NCI-H1417 (cell line): ENCODE data around the gene VIPR1.

Experiments used
- DNase-seq, 3 experiments: peaks; one replicate each; lab custom pipeline; 2025; lab: John Stamatoyannopoulos, UW

VIPR1 gene

DNA sequence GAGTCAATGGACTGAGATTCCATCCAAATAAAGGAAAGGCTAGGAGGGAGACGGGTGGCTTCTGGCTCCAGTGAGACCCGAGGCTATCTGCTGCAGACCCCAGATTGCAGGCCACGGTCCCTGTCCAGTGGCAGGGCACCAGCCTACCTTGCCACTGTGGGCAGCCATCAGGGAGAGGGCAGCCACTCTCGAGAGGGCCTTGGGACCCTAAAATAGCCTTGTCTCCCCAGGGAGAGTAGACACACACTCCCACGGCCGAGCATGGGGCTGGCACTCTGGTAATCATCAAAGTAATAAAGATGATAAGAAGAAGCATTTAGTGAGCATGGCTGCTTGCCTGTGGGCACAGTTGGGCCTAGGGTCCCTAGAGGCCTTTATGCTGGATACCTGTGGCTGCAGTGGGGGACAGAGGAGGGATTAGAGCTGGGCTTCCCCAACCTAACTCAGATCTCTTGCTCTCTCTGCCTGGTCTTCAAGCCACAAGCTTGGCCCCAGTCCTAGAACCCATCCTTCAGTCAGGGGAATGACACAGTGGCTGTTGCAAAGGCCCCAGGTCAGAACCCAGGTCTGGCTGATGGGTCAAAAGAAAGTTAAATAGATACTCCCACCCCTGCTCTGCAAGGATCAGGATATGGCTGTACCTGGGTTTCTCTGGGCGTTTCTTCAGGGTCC is 9.2 kb upstream of the VIPR1 start:
- DNase-seq, result no peak

DNA sequence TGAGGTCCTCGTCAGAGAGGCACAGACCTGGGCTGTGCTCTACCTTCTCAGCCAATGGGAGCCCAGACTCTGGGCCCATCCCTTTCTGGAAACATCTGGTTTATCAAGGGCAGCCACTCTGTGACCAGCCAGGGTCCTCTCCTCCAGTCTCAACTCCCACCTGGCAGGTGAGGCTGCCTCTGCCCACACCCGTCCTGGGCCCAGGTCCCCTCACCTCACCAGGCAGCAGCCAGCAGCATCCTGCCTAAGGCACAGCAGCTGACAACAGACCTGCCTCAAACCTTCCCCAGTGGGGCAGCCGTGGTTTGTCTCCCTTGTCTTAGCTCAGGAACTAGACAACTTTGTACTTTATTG is 8.7 kb upstream of the VIPR1 start:
- no peak for DNase-seq

- no peak for DNase-seq
These were observed 7.0 kb upstream of the VIPR1 start for GRCh38 chr3:42495393-42495792.

- no peak for DNase-seq
These were observed 5.3 kb upstream of the VIPR1 start for GRCh38 chr3:42497009-42497731.

- DNase-seq, result no peak
These were observed 4.4 kb upstream of the VIPR1 start for GRCh38 chr3:42498034-42498433.

DNA sequence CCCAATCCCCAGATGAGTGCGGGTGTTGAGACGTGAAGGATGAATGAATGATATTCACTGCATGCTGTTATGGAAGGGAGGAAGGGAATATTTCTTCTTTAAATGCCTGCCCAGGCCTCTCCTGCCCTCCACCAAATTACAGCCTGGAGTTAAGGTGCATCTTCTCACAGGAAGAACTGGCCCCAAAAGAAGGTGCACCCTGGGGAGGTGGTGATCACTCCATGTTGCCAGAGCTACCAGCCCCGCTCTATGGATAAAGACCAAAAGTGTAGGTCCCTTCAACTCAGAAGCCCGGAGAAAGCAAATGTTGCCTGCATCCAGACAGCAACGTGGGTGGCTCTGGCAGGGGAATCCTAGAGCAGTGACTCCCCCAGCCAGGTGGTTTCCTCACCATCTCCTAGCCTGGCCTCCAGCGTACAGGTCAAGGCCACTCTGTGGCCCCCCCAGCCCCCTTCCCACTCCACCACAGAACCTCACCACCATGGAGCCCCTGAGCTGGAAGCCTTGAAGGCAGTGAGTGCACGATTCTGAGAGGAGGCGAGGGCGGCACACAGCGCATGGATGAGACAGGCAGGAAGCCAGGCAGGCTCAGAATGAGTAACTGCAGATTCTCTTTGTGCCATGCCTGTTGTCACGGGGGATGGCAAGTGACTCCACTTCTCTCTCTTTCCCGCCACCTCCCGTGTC is 3.5 kb upstream of the VIPR1 start:
- no peak for DNase-seq

GRCh38 chr3:42499478-42499871 is 3.0 kb upstream of the VIPR1 start:
- no peak for DNase-seq

DNA sequence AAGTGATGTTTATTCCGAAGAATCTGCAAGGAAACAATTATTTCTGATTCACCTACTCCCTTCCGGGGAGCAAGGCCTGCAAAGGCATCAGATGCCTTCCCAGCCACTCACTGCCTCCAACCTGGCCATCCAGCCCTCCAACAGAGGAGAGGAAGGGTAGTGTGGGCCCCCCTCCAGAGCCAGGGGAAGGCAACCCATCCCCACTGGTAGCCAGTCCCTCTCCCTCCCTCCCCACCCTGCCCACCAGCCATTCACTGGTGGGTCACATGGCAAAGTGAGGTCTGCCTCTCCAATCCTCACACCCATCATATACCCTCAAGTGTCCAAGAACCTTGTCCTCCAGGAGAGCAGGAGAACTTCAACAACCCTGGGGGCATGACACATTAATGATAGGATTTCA is 2.4 kb upstream of the VIPR1 start:
- DNase-seq, result no peak

- no peak for DNase-seq
These were observed 1.5 kb upstream of the VIPR1 start for GRCh38 chr3:42500909-42501308.

GRCh38 chr3:42501321-42501680 is 1.1 kb upstream of the VIPR1 start:
- DNase-seq, result peak in 2 of 3 experiments; percentile 47 to 56

GRCh38 chr3:42501681-42502428 is 588 bp upstream of the VIPR1 start:
- DNase-seq, result peak in 2 of 3 experiments; percentile 70 to 78

GRCh38 chr3:42503251-42503924 is 945 bp downstream of the VIPR1 start:
- DNase-seq, result no peak

GRCh38 chr3:42503957-42504333 is 1.5 kb downstream of the VIPR1 start:
- DNase-seq, result no peak

DNA sequence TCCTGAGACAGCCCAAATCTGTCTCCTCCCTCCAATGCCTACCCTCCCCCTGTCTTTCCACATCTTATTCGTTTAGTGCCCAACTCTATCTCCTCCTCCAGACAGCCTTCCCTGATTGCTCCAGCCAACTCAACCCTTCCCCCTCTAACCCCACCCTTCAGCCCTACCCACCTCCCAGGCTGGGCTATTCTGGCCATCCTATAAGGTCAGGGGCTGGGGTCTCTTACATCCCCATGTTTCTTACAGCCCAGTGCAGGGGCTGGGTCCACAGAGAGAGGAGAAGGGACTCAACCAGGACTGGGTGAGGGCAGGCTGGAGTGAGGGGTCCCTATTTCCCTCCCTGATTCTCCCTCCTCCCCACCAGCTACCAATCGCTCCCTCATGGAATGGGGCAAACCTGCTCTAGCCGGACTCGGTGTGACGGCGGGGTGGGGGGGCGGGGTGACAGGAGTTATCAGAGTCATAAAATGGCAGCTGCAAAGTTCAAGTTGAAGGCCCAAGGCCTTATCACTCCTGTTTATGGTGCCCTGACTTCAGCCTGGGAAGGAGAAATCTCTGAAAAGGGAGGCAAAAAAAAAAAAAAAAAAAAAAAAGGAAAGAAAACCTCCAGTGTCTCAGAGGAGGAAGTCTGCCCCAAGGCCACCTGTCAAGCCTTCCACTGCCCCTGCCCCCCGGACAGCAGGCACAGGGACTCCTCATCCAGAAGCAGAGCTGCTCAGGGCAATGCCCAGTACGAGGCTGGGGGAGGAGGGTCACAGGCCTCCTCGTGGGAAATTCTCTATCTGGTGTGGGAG is 2.1 kb downstream of the VIPR1 start:
- DNase-seq, result no peak

DNA sequence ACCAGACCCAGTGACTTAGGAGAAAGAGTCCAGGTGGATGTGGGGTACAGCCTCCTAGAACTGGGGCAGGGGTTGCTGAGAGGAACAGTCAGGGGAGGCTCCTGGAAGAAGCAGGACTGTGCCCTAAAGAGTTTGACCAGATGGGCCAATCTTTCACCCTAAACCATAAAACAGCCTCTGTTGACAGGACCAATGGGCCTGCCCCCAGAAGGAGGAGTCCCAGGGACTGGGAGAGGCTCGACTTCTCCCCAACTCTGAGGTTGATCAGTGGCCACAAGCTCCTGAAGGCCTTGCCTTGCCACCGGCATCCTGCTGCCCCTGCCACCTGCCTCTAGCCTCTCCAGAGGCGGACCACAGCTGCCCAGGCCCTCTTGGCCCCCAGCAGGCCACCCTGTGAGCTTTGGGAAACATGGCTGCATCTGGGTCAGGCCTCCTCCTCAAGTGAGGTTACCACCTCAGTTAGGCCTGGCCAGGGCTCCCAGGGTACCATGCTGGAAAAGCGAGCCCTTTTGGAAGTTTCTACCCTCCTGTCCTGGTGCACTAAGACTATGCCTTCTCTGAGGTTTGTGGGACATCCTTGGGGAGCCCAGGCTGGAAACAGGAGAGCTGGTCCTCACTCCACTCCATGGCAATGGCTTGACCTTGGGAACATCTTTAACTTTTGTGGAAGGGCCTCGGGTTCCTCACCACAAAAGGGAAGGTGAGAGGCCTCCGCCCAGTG is 2.8 kb downstream of the VIPR1 start:
- DNase-seq, result no peak

DNA sequence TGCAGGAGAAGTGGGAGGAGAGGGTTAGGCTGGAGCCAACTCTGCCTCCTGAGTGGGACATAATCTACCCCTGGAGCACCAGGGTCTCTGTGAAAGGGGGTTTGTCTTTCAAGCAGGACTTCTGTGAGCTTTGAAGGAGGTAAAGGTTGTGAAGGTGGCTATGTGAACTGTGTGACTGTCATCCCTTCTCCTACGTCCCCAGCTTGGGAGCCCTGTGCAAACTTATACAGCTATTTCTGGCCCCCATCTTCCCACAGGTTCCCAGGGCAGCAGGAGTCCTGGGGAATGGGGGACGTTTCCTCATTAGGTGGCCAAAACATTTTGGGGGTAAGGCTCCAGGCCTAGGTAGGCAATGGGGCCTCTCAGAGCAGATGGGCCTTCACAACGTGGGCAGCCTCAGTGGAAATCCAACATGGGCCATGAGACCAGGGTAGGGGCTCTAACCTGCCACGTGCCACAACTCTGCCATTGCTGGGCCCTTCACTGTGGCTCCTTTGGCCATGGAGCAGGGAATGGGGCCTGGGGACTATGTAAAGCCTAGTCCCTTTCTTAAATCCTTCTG is 3.5 kb downstream of the VIPR1 start:
- no peak for DNase-seq

- peak in 1 of 3 experiments; percentile 2 for DNase-seq
These were observed 4.8 kb downstream of the VIPR1 start for GRCh38 chr3:42507252-42507651.

GRCh38 chr3:42507761-42508335 is 5.4 kb downstream of the VIPR1 start:
- no peak for DNase-seq

DNA sequence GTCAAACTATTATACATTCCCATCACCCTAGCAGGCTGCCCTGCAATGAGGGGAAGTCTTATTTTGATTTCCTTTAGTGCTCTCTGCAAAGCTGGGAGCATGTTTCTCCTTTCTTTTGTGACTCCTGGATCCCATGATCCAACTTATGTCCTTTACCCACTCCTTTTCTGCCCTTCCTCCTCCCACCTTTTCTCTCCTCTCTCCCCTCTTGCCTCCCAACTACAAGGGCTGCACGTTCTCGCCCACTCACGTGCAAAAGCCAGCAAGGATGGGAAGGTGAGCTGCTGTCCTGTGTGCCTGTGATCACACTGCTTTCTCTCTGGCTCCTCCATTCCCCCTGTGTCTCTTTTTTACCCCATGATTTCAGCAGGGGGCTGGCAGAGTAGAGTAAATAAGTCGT is 6.1 kb downstream of the VIPR1 start:
- no peak for DNase-seq

- no peak for DNase-seq
These were observed 6.7 kb downstream of the VIPR1 start for GRCh38 chr3:42509111-42509510.
